Skeletal muscle satellite cell (primary cell): ENCODE results near the gene SIPA1L3.

Source experiments
- H3K27me3 ChIP-seq: 2 replicates; pipeline ENCODE4 v1.7.0; 2013; ENCODE audit warnings: low read length; ENCODE audit not compliant: control insufficient read depth, insufficient read depth
- H3K36me3 ChIP-seq: 2 replicates; pipeline ENCODE4 v1.7.0; 2013; ENCODE audit warnings: mild to moderate bottlenecking, control low read depth, low read length; ENCODE audit not compliant: insufficient read depth
- H3K4me1 ChIP-seq: 2 replicates; pipeline ENCODE4 v1.7.0; 2013; ENCODE audit warnings: low read length; ENCODE audit not compliant: control insufficient read depth, insufficient read depth
- H3K4me2 ChIP-seq: 2 replicates; pipeline ENCODE4 v1.7.0; 2013; ENCODE audit warnings: mild to moderate bottlenecking, low read length
- H3K4me3 ChIP-seq: 2 replicates; pipeline ENCODE4 v1.7.0; 2013; ENCODE audit warnings: low read length
- H3K9ac ChIP-seq: 2 replicates; pipeline ENCODE4 v1.7.0; 2013; ENCODE audit warnings: mild to moderate bottlenecking, low read depth, low read length, moderate library complexity
- H3K9me3 ChIP-seq: replicated peaks from 2 replicates; pipeline ENCODE4 v1.7.0; 2013; ENCODE audit warnings: mild to moderate bottlenecking, control low read depth, low read length

Gene SIPA1L3

DNA sequence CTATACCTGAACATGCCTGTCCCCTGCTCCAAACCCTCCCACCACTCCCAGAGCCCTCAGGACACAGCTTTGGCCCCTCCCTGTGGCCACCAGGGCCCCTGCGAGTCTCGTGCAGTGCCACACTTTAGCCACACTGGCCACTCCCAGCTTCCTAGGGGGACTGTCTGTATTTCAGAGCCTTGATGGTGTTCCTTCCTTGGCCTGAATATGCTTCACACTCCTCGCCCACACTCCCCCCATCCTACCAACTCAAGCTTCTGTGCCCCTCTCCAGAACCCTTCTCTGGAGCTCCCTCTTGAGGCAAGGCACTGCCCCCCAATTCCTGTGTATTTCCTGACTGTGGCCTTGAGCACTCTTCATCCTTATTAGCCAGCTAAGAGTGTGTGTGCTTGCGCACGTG, 236.8 kb downstream of the SIPA1L3 start:
- Histone ChIP-seq H3K4me1 (no peaks in the 10 kb centered on the region), H3K4me3 (no peak overlapping the region), H3K9ac (no peak overlapping the region), H3K36me3 (peaks cover 33% of the 10 kb centered on the region), H3K4me2 (no peak overlapping the region), H3K27me3 (no peaks in the 10 kb centered on the region), H3K9me3 (no peaks in the 10 kb centered on the region)

DNA sequence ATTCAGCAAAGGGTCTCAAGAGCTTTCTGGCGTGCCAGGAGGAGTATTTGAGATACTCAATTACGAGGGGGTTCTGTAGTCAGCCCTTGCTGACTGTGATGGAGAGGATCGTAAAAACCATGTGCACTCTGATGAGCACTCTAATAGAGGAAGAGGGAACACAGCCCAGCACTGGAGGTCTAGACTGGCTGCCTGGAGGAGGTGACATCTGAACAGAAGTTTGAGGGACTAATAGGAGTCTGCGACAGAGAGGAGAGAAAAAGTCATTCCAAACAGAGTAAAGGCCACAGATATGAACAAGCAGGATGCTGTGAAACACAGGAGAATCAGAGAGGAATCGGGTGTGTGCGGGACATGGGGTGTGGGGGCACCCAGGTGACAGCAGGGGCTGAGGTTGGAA, 237.7 kb downstream of the SIPA1L3 start:
- no peaks in the 10 kb centered on the region for H3K4me1 ChIP-seq
- peaks cover 26% of the 10 kb centered on the region for H3K36me3 ChIP-seq
- H3K4me3 ChIP-seq = no peak overlapping the region
- no peak overlapping the region for H3K9ac ChIP-seq
- H3K9me3 ChIP-seq = no peaks in the 10 kb centered on the region
- H3K4me2 ChIP-seq = no peak overlapping the region
- H3K27me3 ChIP-seq = no peaks in the 10 kb centered on the region

DNA sequence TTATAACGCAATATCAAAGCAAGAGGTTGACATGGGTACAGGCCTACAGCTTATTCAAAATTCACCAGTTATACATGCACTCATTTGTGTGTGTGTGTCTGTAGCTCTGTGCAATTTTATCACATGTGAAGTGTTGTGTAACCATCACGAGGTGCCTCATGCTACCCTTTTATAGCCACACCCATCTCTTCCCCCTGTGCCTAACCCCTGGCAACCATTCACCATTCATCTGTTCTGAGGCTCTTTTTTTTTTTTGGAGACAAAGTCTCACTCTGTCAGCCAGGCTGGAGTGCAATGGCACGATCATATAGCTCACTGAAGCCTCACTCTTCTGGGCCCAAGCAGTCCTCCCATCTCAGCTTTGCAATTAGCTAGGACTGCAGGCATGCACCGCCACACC, 238.6 kb downstream of the SIPA1L3 start:
- Histone ChIP-seq H3K9ac (no peak overlapping the region), H3K4me3 (no peak overlapping the region), H3K4me1 (no peaks in the 10 kb centered on the region), H3K9me3 (no peaks in the 10 kb centered on the region), H3K27me3 (no peaks in the 10 kb centered on the region), H3K4me2 (no peak overlapping the region), H3K36me3 (peaks cover 28% of the 10 kb centered on the region)

DNA sequence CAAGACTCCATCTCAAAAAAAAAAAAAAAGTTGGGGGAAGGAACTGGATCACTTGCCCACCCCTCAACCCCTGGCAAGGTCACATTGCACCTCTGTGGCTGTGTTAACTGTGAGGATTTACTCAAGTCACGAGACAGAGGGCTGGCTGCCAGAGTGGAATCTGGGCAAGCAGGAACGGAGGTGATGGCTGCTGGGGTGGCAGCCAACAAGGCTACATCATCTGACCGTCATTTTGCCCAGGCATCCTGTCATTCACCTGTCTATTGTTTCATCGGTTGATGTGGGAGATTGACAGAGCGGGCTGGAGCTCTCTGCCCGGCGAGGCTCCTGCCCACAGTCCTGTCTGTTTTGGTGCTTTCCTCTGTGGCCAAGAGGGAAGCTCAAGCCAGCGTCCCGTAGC, 241.3 kb downstream of the SIPA1L3 start:
- Histone ChIP-seq H3K4me3 (no peak overlapping the region), H3K4me2 (no peak overlapping the region), H3K36me3 (peaks cover 32% of the 10 kb centered on the region)

DNA sequence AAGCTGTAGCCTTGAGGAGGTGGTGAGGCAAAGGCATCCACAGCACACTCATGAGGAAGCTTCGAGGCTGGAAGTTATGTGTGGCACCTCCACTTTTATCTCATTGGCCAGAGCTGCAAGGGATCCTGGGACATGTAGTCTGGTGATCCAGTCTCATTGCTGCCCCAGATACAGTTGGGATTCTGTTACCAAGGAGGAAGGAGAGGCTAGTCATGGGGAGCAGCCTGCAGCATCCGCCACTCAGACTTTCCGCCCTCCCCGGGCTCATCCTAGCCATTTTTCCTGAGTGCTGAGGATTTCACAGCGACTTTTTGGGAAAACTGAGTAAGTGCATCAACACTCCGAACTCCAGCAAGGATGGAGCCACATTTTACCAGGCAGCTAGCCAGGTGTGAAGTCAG, 242.7 kb downstream of the SIPA1L3 start:
- Histone ChIP-seq H3K9ac (no peak overlapping the region), H3K9me3 (no peaks in the 10 kb centered on the region), H3K4me1 (peaks cover 8% of the 10 kb centered on the region), H3K4me2 (no peak overlapping the region), H3K36me3 (peaks cover 27% of the 10 kb centered on the region), H3K4me3 (no peak overlapping the region), H3K27me3 (no peaks in the 10 kb centered on the region)

More for the DNA sequence above, 241.3 kb downstream of the SIPA1L3 start:
- no peaks in the 10 kb centered on the region for H3K9me3 ChIP-seq
- H3K27me3 ChIP-seq = no peaks in the 10 kb centered on the region
- no peak overlapping the region for H3K9ac ChIP-seq
- peaks cover 8% of the 10 kb centered on the region for H3K4me1 ChIP-seq

DNA sequence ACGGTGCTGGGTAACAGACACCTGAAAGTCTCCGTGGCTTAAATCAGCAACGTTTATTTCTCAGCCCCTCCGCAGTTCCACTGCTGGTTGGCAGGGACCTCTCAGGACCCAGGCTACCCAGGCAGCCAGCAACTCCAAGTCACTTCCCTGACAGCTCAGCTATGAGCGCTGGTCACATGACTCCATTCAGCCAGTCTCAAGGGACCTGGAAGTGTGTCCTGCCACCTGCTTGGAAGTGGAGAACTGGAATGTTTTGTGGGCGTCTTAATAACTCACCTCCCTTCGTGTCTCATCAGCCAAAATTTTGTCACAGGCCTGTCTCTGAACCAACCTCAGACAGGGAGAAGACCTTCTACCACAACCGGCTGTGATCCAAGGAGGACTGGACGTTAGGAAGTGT, 244.2 kb downstream of the SIPA1L3 start:
- H3K9me3 ChIP-seq = no peaks in the 10 kb centered on the region
- H3K9ac ChIP-seq = no peak overlapping the region
- H3K27me3 ChIP-seq = no peaks in the 10 kb centered on the region
- H3K4me2 ChIP-seq = no peak overlapping the region
- no peak overlapping the region for H3K4me3 ChIP-seq
- H3K36me3 ChIP-seq = peaks cover 27% of the 10 kb centered on the region
- H3K4me1 ChIP-seq = peaks cover 8% of the 10 kb centered on the region

DNA sequence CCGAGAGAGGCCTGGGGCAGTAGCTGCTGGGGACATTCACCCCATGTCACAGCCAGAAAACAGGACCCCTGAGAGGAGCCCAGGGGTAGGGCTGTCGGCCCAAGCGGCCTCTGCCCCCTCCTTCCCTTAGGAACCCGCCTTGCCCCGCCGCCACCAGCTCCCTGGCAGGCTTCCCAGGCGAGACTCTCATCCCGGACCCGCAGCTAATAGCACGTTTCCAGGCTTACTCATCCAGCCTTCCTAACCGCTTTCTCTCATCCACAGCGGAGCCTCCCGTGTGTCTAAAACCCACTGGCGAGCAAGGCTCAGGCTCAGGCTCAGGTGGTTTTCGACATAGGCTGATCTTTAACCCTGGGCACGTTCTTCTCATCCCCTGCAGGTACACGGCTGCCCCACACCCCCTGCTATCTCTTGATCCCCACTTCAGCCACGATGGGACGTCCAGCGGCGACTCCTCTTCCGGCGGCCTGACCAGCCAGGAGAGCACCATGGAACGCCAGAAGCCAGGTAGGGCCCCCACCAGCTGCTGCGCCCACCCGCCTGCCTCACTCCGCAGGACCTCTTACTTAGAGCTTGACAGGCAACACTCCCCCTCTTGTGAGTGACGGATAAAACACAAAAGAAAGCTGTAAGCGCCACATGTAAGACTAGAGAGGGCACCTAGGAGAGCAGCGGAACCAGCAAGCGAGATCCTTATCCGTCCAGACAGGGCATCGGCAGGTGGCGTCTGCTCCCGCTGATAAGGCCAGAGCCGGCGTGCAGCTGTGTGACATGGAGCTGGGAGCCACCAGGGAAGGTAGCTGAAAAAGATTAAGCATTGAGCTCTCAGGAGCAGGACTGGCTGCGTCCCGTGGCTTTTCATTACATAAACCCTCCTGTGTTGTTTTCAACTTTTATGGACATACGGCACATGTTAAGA, 245.7 kb downstream of the SIPA1L3 start:
- no peak overlapping the region for H3K4me2 ChIP-seq
- H3K4me1 ChIP-seq = peaks cover 8% of the 10 kb centered on the region
- peaks cover 30% of the 10 kb centered on the region for H3K36me3 ChIP-seq
- no peaks in the 10 kb centered on the region for H3K9me3 ChIP-seq
- H3K4me3 ChIP-seq = no peak overlapping the region
- H3K9ac ChIP-seq = no peak overlapping the region
- H3K27me3 ChIP-seq = no peaks in the 10 kb centered on the region

DNA sequence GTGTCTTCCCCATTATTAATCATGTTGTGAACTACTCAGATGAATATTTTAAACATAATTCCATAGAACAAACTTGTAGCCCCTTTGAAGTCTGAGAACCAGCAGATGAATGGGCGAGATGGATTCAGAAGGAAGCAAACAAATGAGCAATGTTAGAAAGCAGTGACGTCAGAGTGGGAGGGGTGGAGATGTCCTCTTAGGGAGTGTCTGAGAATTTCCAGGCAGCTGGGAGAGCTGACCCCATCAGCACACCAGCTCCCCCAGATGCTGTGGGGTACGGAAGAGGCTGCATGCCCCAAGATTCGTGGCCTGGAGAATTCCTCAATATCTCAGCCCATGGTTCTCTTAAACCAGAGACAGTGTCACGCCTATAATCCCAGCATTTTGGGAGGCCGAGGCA, 248.4 kb downstream of the SIPA1L3 start:
- Histone ChIP-seq H3K9me3 (no peaks in the 10 kb centered on the region), H3K27me3 (no peaks in the 10 kb centered on the region), H3K4me1 (peaks cover 8% of the 10 kb centered on the region), H3K9ac (no peak overlapping the region), H3K4me2 (no peak overlapping the region), H3K4me3 (no peak overlapping the region), H3K36me3 (peaks cover 27% of the 10 kb centered on the region)

DNA sequence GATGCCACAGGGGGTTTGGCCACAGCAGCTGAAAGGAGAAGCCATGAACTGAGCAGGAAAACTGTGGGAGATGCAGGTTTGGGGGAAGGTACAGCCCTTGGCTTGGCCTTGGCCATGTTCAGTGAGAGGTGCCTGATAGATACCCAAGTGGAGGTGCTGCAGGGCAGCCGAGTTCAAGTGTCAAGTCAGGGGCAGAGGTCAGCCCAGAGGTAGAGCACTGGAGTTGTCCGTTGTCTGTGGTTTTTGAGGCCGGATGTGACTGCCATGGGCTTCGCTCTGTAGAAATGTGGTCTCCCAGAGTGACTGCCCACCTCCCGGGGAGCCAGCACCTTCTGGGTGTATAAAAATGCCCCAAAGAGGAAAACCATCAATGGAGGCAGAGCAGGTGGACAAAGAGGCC, 251.7 kb downstream of the SIPA1L3 start:
- Histone ChIP-seq H3K9ac (no peak overlapping the region), H3K9me3 (peaks cover 5% of the 10 kb centered on the region), H3K4me2 (no peak overlapping the region), H3K36me3 (peaks cover 29% of the 10 kb centered on the region), H3K27me3 (no peaks in the 10 kb centered on the region), H3K4me1 (no peaks in the 10 kb centered on the region), H3K4me3 (no peak overlapping the region)

DNA sequence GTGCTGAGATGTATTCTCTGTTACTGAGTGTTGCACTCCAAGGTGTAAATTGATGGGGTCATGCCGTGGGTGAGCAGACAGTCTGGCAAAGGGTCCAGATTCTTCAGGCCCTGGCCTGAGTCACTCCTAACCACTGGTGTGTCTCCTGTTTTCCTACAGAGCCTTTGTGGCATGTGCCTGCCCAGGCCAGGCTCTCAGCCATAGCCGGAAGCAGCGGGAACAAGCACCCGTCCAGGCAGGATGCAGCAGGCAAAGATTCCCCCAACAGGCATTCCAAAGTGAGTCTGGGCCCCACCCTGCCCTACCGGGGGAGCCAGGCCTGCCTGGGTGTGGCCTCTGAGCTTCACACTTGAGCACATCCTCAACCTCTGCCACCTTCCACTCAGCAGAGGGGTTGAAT, 255.1 kb downstream of the SIPA1L3 start:
- no peaks in the 10 kb centered on the region for H3K4me1 ChIP-seq
- H3K4me2 ChIP-seq = no peak overlapping the region
- no peak overlapping the region for H3K9ac ChIP-seq
- H3K4me3 ChIP-seq = no peak overlapping the region
- H3K27me3 ChIP-seq = no peaks in the 10 kb centered on the region
- peaks cover 43% of the 10 kb centered on the region for H3K36me3 ChIP-seq
- peaks cover 5% of the 10 kb centered on the region for H3K9me3 ChIP-seq

DNA sequence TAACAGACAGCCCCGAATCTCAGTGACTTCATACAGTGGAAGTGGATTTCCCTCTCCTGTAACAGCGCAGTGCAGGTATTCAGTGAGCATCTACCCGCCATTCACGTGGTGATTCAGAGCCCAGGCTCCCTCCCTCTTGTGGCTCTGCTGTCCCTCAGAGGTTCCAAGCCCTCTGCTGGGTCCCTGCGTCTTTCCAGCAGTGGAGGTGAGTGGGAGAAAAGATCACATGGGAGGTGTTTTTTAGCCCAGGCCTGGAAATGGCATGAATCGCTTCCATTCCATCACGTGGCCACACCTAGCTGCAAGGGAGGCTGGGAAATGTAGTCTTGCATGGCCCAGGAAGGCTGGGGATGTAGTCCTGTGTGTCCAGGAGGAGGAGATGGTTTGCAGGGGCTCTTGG, 255.6 kb downstream of the SIPA1L3 start:
- Histone ChIP-seq H3K27me3 (no peaks in the 10 kb centered on the region), H3K4me2 (no peak overlapping the region), H3K9ac (no peak overlapping the region), H3K36me3 (peaks cover 42% of the 10 kb centered on the region), H3K4me1 (no peaks in the 10 kb centered on the region), H3K9me3 (peaks cover 5% of the 10 kb centered on the region), H3K4me3 (no peak overlapping the region)
